Skin epidermis (tissue), 12 donors: ENCODE results near the gene EPHB2.

Experiments
- H3K27ac ChIP-seq, 21 experiments: fragments of 200-600 bp; sonication (generic) in 11 of 21; one replicate each; pipeline ENCODE4 v1.5.0; 2020; ENCODE audit warnings: mild to moderate bottlenecking in 3 of 21, inconsistent platforms in 2 of 21, moderate library complexity in 2 of 21
- H3K4me3 ChIP-seq, 7 experiments: fragments of 200-600 bp; sonication (generic) in 2 of 7; one replicate each; pipeline ENCODE4 v1.5.0; 2020; ENCODE audit warnings: inconsistent platforms in 2 of 7, mild to moderate bottlenecking in 2 of 7, moderate library complexity in 1 of 7

EPHB2 gene

GRCh38 chr1:22884806-22885530 is 174.3 kb downstream of the EPHB2 start:
- no peak overlapping the region for H3K4me3 ChIP-seq
- peak overlapping the region in 1 of 21 experiments; percentile 4 for H3K27ac ChIP-seq

GRCh38 chr1:22886211-22886610 is 175.6 kb downstream of the EPHB2 start:
- Histone ChIP-seq H3K4me3 (no peak overlapping the region), H3K27ac (no peak overlapping the region)

- peak overlapping the region in 1 of 21 experiments; percentile 54 for H3K27ac ChIP-seq
- H3K4me3 ChIP-seq: no peak overlapping the region
These were observed 176.9 kb downstream of the EPHB2 start for GRCh38 chr1:22887491-22887890.

- peak overlapping the region in 1 of 21 experiments; percentile 43 for H3K27ac ChIP-seq
- H3K4me3 ChIP-seq: no peak overlapping the region
These were observed 177.9 kb downstream of the EPHB2 start for GRCh38 chr1:22888320-22889075.

- no peak overlapping the region for H3K4me3 ChIP-seq
- peak overlapping the region in 1 of 21 experiments; percentile 43 for H3K27ac ChIP-seq
These were observed 178.7 kb downstream of the EPHB2 start for GRCh38 chr1:22889213-22889827.

- Histone ChIP-seq H3K27ac (no peak overlapping the region), H3K4me3 (no peak overlapping the region)
These were observed 182.2 kb downstream of the EPHB2 start for GRCh38 chr1:22892789-22893188.

- no peak overlapping the region for H3K4me3 ChIP-seq
- H3K27ac ChIP-seq: no peak overlapping the region
These were observed 182.7 kb downstream of the EPHB2 start for GRCh38 chr1:22893292-22893691.

GRCh38 chr1:22895357-22895756 is 184.7 kb downstream of the EPHB2 start:
- Histone ChIP-seq H3K27ac (no peak overlapping the region), H3K4me3 (no peak overlapping the region)

- Histone ChIP-seq H3K4me3 (no peak overlapping the region), H3K27ac (no peak overlapping the region)
These were observed 185.5 kb downstream of the EPHB2 start for GRCh38 chr1:22896184-22896583.

- Histone ChIP-seq H3K27ac (no peak overlapping the region), H3K4me3 (no peak overlapping the region)
These were observed 189.8 kb downstream of the EPHB2 start for GRCh38 chr1:22900451-22900850.

GRCh38 chr1:22903113-22903512 is 192.5 kb downstream of the EPHB2 start:
- Histone ChIP-seq H3K27ac (no peak overlapping the region), H3K4me3 (no peak overlapping the region)

- Histone ChIP-seq H3K27ac (no peak overlapping the region), H3K4me3 (no peak overlapping the region)
These were observed 196.3 kb downstream of the EPHB2 start for GRCh38 chr1:22906968-22907367.

- Histone ChIP-seq H3K27ac (no peak overlapping the region), H3K4me3 (no peak overlapping the region)
These were observed 196.9 kb downstream of the EPHB2 start for GRCh38 chr1:22907528-22907927.

- Histone ChIP-seq H3K4me3 (no peak overlapping the region), H3K27ac (no peak overlapping the region)
These were observed 198.3 kb downstream of the EPHB2 start for GRCh38 chr1:22908880-22909426.

GRCh38 chr1:22910286-22910685 is 199.6 kb downstream of the EPHB2 start:
- no peak overlapping the region for H3K4me3 ChIP-seq

GRCh38 chr1:22910986-22911651 is 200.5 kb downstream of the EPHB2 start:
- Histone ChIP-seq H3K27ac (no peak overlapping the region), H3K4me3 (no peak overlapping the region)

More at GRCh38 chr1:22910286-22910685, 199.6 kb downstream of the EPHB2 start:
- H3K27ac ChIP-seq: no peak overlapping the region

- no peak overlapping the region for H3K4me3 ChIP-seq
- no peak overlapping the region for H3K27ac ChIP-seq
These were observed 201.7 kb downstream of the EPHB2 start for GRCh38 chr1:22912311-22912710.

GRCh38 chr1:22913421-22914141 is 202.9 kb downstream of the EPHB2 start:
- Histone ChIP-seq H3K4me3 (no peak overlapping the region), H3K27ac (no peak overlapping the region)

GRCh38 chr1:22914156-22914555 is 203.5 kb downstream of the EPHB2 start:
- H3K4me3 ChIP-seq: no peak overlapping the region

More at GRCh38 chr1:22914156-22914555, 203.5 kb downstream of the EPHB2 start:
- H3K27ac ChIP-seq: no peak overlapping the region
